K562 (cell line): ENCODE results near the gene POU2F1. TPM values are rescaled to one million over a fixed set of nuclear protein-coding genes. Genes with fewer than 3 reads are reported as not detected.

ENCODE experiments used
- ATAC-seq: fragments of 200-7000 bp; cut with Tn5 transposase; 3 replicates; pipeline ENCODE4 v1.9.1; 2020; ENCODE audit warnings: moderate library complexity
- BruUV-seq: library from RNA; stranded (reverse); fragments of 400-500 nt; replicated peaks from 2 replicates; lab custom pipeline; 2021; lab: Mats Ljungman, UMichigan
- CTCF ChIA-PET: fragments of 300-600 bp; formaldehyde crosslinking; extraction: SDS; loops from one replicate; lab custom pipeline; 2021; ENCODE audit warnings: low intra/inter-chr PET ratio; lab: Yijun Ruan, JAX
- POLR2A ChIA-PET: fragments of 300-600, 350-650 bp; sonication (Branson Sonifier 250); formaldehyde crosslinking; extraction: SDS; loops from one replicate; lab custom pipeline; 2021; ENCODE audit warnings: antibody characterized with exemption, inconsistent platforms; lab: Yijun Ruan, JAX
- DNase-seq, 4 experiments: peaks; one replicate each; pipeline versions ENCODE4 v3.0.0 to v3.0.0-alpha.2; 2011 to 2018; ENCODE audit warnings: low spot score in 3 of 4, mixed read lengths in 3 of 4; ENCODE audit errors: extremely low read depth in 1 of 4
- FAIRE-seq: peaks from 2 replicates; lab custom pipeline; 2011; peaks lifted over from hg19 to GRCh38; lab: Jason Lieb, UNC
- H2AFZ ChIP-seq: 2 replicates; pipeline ENCODE4 v1.6.0; 2011; ENCODE audit warnings: low read depth, low read length, control low read depth, inconsistent platforms
- H3K27ac ChIP-seq: fragments of 200-600 bp; 3 replicates; pipeline ENCODE4 v1.8.0; 2011; ENCODE audit warnings: low read depth, mild to moderate bottlenecking, control low read depth, inconsistent platforms, low read length, moderate library complexity, mixed read lengths; ENCODE audit errors: extremely low read depth
- H3K27me3 ChIP-seq, 2 experiments: fragments of 300-600 bp in 1 of 2; 2 replicates in 1 of 2; 3 replicates in 1 of 2; pipeline versions ENCODE4 v1.6.0 to v1.8.0; 2011; ENCODE audit warnings: inconsistent platforms in 2 of 2, low read length in 2 of 2, mild to moderate bottlenecking in 1 of 2, mixed read lengths in 1 of 2, moderate library complexity in 1 of 2; ENCODE audit not compliant: control insufficient read depth in 2 of 2, insufficient read depth in 2 of 2
- H3K36me3 ChIP-seq: fragments of 300-600 bp; 3 replicates; pipeline ENCODE4 v1.8.0; 2011; ENCODE audit warnings: mild to moderate bottlenecking, low read length, inconsistent platforms; ENCODE audit not compliant: control insufficient read depth, insufficient read depth
- H3K4me1 ChIP-seq, 2 experiments: fragments of 200-600 bp in 1 of 2; replicated peaks in 1 of 2; 2 replicates in 1 of 2; 3 replicates in 1 of 2; pipeline versions ENCODE4 v1.5.1 to v1.8.0; 2011; ENCODE audit warnings: inconsistent platforms in 2 of 2, low read length in 2 of 2, mild to moderate bottlenecking in 1 of 2, mixed read lengths in 1 of 2, moderate library complexity in 1 of 2; ENCODE audit not compliant: control insufficient read depth in 2 of 2, insufficient read depth in 2 of 2
- H3K4me2 ChIP-seq: 2 replicates; pipeline ENCODE4 v1.6.1; 2011; ENCODE audit warnings: low read length, control low read depth, inconsistent platforms, mixed read lengths; ENCODE audit not compliant: insufficient read depth
- H3K4me3 ChIP-seq: fragments of 200-600 bp; sonication (generic), shearing (Covaris generic); 2 replicates; pipeline ENCODE4 v1.5.1; 2016; ENCODE audit warnings: control low read depth, inconsistent platforms
- H3K79me2 ChIP-seq: fragments of 200-600 bp; 3 replicates; pipeline ENCODE4 v1.8.0; 2011; ENCODE audit warnings: low read length, inconsistent platforms; ENCODE audit not compliant: control insufficient read depth, insufficient read depth
- H3K9ac ChIP-seq, 2 experiments: 2 replicates each; pipeline versions ENCODE4 v1.6.0 to v1.6.1; 2011; ENCODE audit warnings: low read depth in 2 of 2, low read length in 2 of 2, control low read depth in 1 of 2, inconsistent platforms in 1 of 2, mild to moderate bottlenecking in 1 of 2, mixed read lengths in 1 of 2; ENCODE audit not compliant: insufficient read depth in 1 of 2
- H3K9me1 ChIP-seq: one replicate; pipeline ENCODE4 v1.6.0; 2011; ENCODE audit warnings: inconsistent platforms, mild to moderate bottlenecking, low read length, moderate library complexity; ENCODE audit not compliant: control insufficient read depth, insufficient read depth
- H3K9me3 ChIP-seq: replicated peaks from 2 replicates; pipeline ENCODE4 v1.5.1; 2011; ENCODE audit warnings: low read depth, low read length, inconsistent platforms; ENCODE audit not compliant: control insufficient read depth, insufficient read depth
- H4K20me1 ChIP-seq: replicated peaks from 2 replicates; pipeline ENCODE4 v1.6.1; 2011; ENCODE audit warnings: low read length, inconsistent platforms, mixed read lengths; ENCODE audit not compliant: control insufficient read depth, insufficient read depth
- WGBS: fragments of 100-300 bp; shearing (Covaris generic); methylation state at CpG from one replicate; pipeline ENCODE4 v1.1.6; 2016; ENCODE audit warnings: low coverage, mixed read lengths; ENCODE audit not compliant: insufficient coverage; ENCODE audit errors: missing lambda C conversion rate; 5-methylcytosine and 5-hydroxymethylcytosine counted together
- in situ Hi-C: fragments of 300-500 bp; cut with MboI; formaldehyde crosslinking; loops from 4 replicates; pipeline ENCODE4 v1.15.0; 2018; ENCODE audit warnings: inconsistent platforms, mixed read lengths
- intact Hi-C: fragments of 100-400 bp; cut with micrococcal nuclease; formaldehyde crosslinking; loops from 2 replicates; pipeline ENCODE4 v1.14.2; 2022
- polyA plus RNA-seq, 8 experiments: library from polyadenylated mRNA; depleted of rRNA in 4 of 8; stranded (reverse) in 5 of 8; unstranded in 3 of 8; fragments of >200 nt; fragmentation: Nextera tagmentation in 2 of 8; fragmentation: Illumina TruSeq in 1 of 8; extraction: Ambion mirVana in 2 of 8; extraction: Trizol in 1 of 8; gene quantifications; 2 replicates each; pipeline versions ENCODE4 v1.2.1 to v1.2.3, GENCODE V29; 2011 to 2014; ENCODE audit warnings: inconsistent platforms in 1 of 8, missing spikeins in 1 of 8
- total RNA-seq, 7 experiments: library from RNA; depleted of rRNA in 6 of 7; stranded (reverse); fragments of >200 nt in 6 of 7; fragmentation: Illumina TruSeq in 2 of 7; extraction: Trizol in 2 of 7; gene quantifications; 2 replicates each; pipeline versions ENCODE4 v1.2.1 to v1.2.3, GENCODE V29; 2011 to 2021; ENCODE audit warnings: low replicate concordance in 1 of 7
- TF ChIP-seq, protein P1 (sequence below): sonication (generic); formaldehyde crosslinking; IDR thresholded peaks from 2 replicates; pipeline ENCODE4 v1.8.0; 2022; ENCODE audit warnings: mild to moderate bottlenecking, low read depth, missing genetic modification reagents
- TF ChIP-seq, protein P2 (sequence below): IDR thresholded peaks from 2 replicates; pipeline ENCODE4 v1.6.1; 2016; ENCODE audit warnings: missing genetic modification characterization, missing compliant biosample characterization

The POU2F1 gene
- total and polyA plus RNA-seq, 9 of the 15 experiments (the other 6 are each of a cell fraction or from before 2014, with no cell fraction given): 2.6 to 22.3 (median 8.8) TPM

DNA sequence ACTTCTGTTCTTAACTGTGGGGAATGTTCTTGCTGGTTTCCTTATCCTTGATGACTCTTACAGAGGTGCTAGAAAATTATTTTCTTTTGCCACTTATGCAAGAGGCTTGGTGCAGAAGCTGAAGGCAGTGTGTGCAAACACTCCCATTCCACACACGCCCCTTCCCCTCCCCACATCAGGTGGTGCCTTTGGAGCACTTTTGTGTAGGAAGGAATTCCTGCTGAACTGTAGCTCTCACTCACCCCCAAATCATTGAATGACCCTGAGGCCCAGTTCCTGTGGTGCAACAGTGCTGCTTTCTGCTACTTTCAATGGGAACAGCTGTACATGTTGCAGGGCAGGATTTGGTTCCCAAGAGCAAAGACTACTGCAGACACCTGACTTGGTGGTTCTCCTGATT is 195.8 kb downstream of the POU2F1 start:
- Histone ChIP-seq H4K20me1 (no peaks in the 10 kb centered on the region), H3K4me3 (no peak overlapping the region), H2AFZ (no peak overlapping the region), H3K9ac (no peak overlapping the region), H3K4me2 (no peak overlapping the region), H3K27me3 (no peaks in the 10 kb centered on the region), H3K4me1 (peaks cover 6 to 7% of the 10 kb centered on the region in 2 experiments; a peak in 3 of 5 replicates), H3K9me3 (no peaks in the 10 kb centered on the region), H3K79me2 (no peaks in the 10 kb centered on the region), H3K9me1 (no peaks in the 10 kb centered on the region), H3K36me3 (peaks cover 18% of the 10 kb centered on the region), H3K27ac (no peak overlapping the region)
- ChIA-PET POLR2A (no interaction called here), CTCF (interaction anchor here (0.9 kb wide), 1 partner anchor 26 kb away, joined by 3 read pairs; no protein-coding TSS in a partner anchor)
- DNase-seq (no peak), FAIRE-seq (no peak), ATAC-seq (peak; percentile 39; the same call in 2 of the 3 replicates)
- intact Hi-C loops: no loop called here
- WGBS: 86% methylated on average over 1 of the region's 1 CpG
- no TSS peak for BruUV-seq
- in situ Hi-C loops: no loop called here
- TF ChIP-seq, protein P1, sequence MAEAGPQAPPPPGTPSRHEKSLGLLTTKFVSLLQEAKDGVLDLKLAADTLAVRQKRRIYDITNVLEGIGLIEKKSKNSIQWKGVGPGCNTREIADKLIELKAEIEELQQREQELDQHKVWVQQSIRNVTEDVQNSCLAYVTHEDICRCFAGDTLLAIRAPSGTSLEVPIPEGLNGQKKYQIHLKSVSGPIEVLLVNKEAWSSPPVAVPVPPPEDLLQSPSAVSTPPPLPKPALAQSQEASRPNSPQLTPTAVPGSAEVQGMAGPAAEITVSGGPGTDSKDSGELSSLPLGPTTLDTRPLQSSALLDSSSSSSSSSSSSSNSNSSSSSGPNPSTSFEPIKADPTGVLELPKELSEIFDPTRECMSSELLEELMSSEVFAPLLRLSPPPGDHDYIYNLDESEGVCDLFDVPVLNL (CRISPR knock-in tag): 0 out of 2 replicates have a peak, but pooled peaks have one; percentile 21
- TF ChIP-seq, protein P2, sequence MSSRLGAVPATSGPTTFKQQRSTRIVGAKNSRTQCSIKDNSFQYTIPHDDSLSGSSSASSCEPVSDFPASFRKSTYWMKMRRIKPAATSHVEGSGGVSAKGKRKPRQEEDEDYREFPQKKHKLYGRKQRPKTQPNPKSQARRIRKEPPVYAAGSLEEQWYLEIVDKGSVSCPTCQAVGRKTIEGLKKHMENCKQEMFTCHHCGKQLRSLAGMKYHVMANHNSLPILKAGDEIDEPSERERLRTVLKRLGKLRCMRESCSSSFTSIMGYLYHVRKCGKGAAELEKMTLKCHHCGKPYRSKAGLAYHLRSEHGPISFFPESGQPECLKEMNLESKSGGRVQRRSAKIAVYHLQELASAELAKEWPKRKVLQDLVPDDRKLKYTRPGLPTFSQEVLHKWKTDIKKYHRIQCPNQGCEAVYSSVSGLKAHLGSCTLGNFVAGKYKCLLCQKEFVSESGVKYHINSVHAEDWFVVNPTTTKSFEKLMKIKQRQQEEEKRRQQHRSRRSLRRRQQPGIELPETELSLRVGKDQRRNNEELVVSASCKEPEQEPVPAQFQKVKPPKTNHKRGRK (tag): no peak
